ENCODE results near the gene SEPTIN8.
A peak's percentile ranks its signal among the peaks of the same experiment; 100 is the strongest.

The SEPTIN8 gene

GRCh38 chr5:132820162-132820754, 43.2 kb upstream of the SEPTIN8 start:
- Histone ChIP-seq H3K27ac (ENCODE audit: low read depth, low read length) (no peak overlapping the region), H3K9me3 (ENCODE audit: control insufficient read depth, insufficient read depth, low read length) (no peaks in the 10 kb centered on the region), H3K4me3 (ENCODE audit: low read depth, low read length) (no peak overlapping the region), H3K9ac (ENCODE audit: low read depth, low read length) (no peak overlapping the region), H3K36me3 (ENCODE audit: control insufficient read depth, insufficient read depth, low read length) (no peaks in the 10 kb centered on the region), H3K4me1 (ENCODE audit: control insufficient read depth, insufficient read depth, low read length) (peaks cover 3% of the 10 kb centered on the region), H3K27me3 (ENCODE audit: control insufficient read depth, insufficient read depth, low read length) (peaks cover 48% of the 10 kb centered on the region)

GRCh38 chr5:132819468-132819867, 42.4 kb upstream of the SEPTIN8 start:
- Histone ChIP-seq H3K36me3 (ENCODE audit: control insufficient read depth, insufficient read depth, low read length) (no peaks in the 10 kb centered on the region), H3K27me3 (ENCODE audit: control insufficient read depth, insufficient read depth, low read length) (peaks cover 48% of the 10 kb centered on the region), H3K4me3 (ENCODE audit: low read depth, low read length) (no peak overlapping the region), H3K9ac (ENCODE audit: low read depth, low read length) (no peak overlapping the region), H3K27ac (ENCODE audit: low read depth, low read length) (no peak overlapping the region), H3K4me1 (ENCODE audit: control insufficient read depth, insufficient read depth, low read length) (peaks cover 3% of the 10 kb centered on the region), H3K9me3 (ENCODE audit: control insufficient read depth, insufficient read depth, low read length) (no peaks in the 10 kb centered on the region)

- no peak overlapping the region for H3K4me3 ChIP-seq (ENCODE audit: low read depth, low read length)
- H3K27me3 ChIP-seq (ENCODE audit: control insufficient read depth, insufficient read depth, low read length): peaks cover 62% of the 10 kb centered on the region
- H3K36me3 ChIP-seq (ENCODE audit: control insufficient read depth, insufficient read depth, low read length): no peaks in the 10 kb centered on the region
- no peak overlapping the region for H3K27ac ChIP-seq (ENCODE audit: low read depth, low read length)
- H3K9ac ChIP-seq (ENCODE audit: low read depth, low read length): no peak overlapping the region
- H3K9me3 ChIP-seq (ENCODE audit: control insufficient read depth, insufficient read depth, low read length): no peaks in the 10 kb centered on the region
- H3K4me1 ChIP-seq (ENCODE audit: control insufficient read depth, insufficient read depth, low read length): 0 out of 2 replicates have a peak, but pooled peaks cover 3% of the 10 kb centered on the region
Observed at GRCh38 chr5:132817011-132817410, 40.0 kb upstream of the SEPTIN8 start.

- Histone ChIP-seq H3K9ac (ENCODE audit: low read depth, low read length) (no peak overlapping the region), H3K36me3 (ENCODE audit: control insufficient read depth, insufficient read depth, low read length) (no peaks in the 10 kb centered on the region), H3K9me3 (ENCODE audit: control insufficient read depth, insufficient read depth, low read length) (no peaks in the 10 kb centered on the region), H3K27ac (ENCODE audit: low read depth, low read length) (no peak overlapping the region), H3K4me1 (ENCODE audit: control insufficient read depth, insufficient read depth, low read length) (0 out of 2 replicates have a peak, but pooled peaks cover 3% of the 10 kb centered on the region), H3K4me3 (ENCODE audit: low read depth, low read length) (no peak overlapping the region), H3K27me3 (ENCODE audit: control insufficient read depth, insufficient read depth, low read length) (peaks cover 62% of the 10 kb centered on the region)
Observed at GRCh38 chr5:132816554-132816953, 39.5 kb upstream of the SEPTIN8 start.

GRCh38 chr5:132816083-132816482, 39.0 kb upstream of the SEPTIN8 start:
- H3K27ac ChIP-seq (ENCODE audit: low read depth, low read length): no peak overlapping the region
- H3K27me3 ChIP-seq (ENCODE audit: control insufficient read depth, insufficient read depth, low read length): peaks cover 66% of the 10 kb centered on the region
- no peak overlapping the region for H3K4me3 ChIP-seq (ENCODE audit: low read depth, low read length)
- no peak overlapping the region for H3K9ac ChIP-seq (ENCODE audit: low read depth, low read length)
- 0 out of 2 replicates have a peak, but pooled peaks cover 3% of the 10 kb centered on the region for H3K4me1 ChIP-seq (ENCODE audit: control insufficient read depth, insufficient read depth, low read length)
- no peaks in the 10 kb centered on the region for H3K9me3 ChIP-seq (ENCODE audit: control insufficient read depth, insufficient read depth, low read length)
- no peaks in the 10 kb centered on the region for H3K36me3 ChIP-seq (ENCODE audit: control insufficient read depth, insufficient read depth, low read length)

- Histone ChIP-seq H3K36me3 (ENCODE audit: control insufficient read depth, insufficient read depth, low read length) (no peaks in the 10 kb centered on the region), H3K4me1 (ENCODE audit: control insufficient read depth, insufficient read depth, low read length) (0 out of 2 replicates have a peak, but pooled peaks cover 3% of the 10 kb centered on the region), H3K27ac (ENCODE audit: low read depth, low read length) (no peak overlapping the region), H3K4me3 (ENCODE audit: low read depth, low read length) (no peak overlapping the region), H3K9ac (ENCODE audit: low read depth, low read length) (no peak overlapping the region), H3K27me3 (ENCODE audit: control insufficient read depth, insufficient read depth, low read length) (peaks cover 67% of the 10 kb centered on the region), H3K9me3 (ENCODE audit: control insufficient read depth, insufficient read depth, low read length) (no peaks in the 10 kb centered on the region)
Observed at GRCh38 chr5:132815454-132815853, 38.4 kb upstream of the SEPTIN8 start.

GRCh38 chr5:132814503-132815294, 37.7 kb upstream of the SEPTIN8 start:
- Histone ChIP-seq H3K4me3 (ENCODE audit: low read depth, low read length) (peak overlapping the region; percentile 52), H3K9me3 (ENCODE audit: control insufficient read depth, insufficient read depth, low read length) (no peaks in the 10 kb centered on the region), H3K36me3 (ENCODE audit: control insufficient read depth, insufficient read depth, low read length) (no peaks in the 10 kb centered on the region), H3K9ac (ENCODE audit: low read depth, low read length) (no peak overlapping the region), H3K27ac (ENCODE audit: low read depth, low read length) (no peak overlapping the region), H3K4me1 (ENCODE audit: control insufficient read depth, insufficient read depth, low read length) (0 out of 2 replicates have a peak, but pooled peaks cover 3% of the 10 kb centered on the region), H3K27me3 (ENCODE audit: control insufficient read depth, insufficient read depth, low read length) (peaks cover 68% of the 10 kb centered on the region)

- Histone ChIP-seq H3K27me3 (ENCODE audit: control insufficient read depth, insufficient read depth, low read length) (peaks cover 72% of the 10 kb centered on the region), H3K36me3 (ENCODE audit: control insufficient read depth, insufficient read depth, low read length) (no peaks in the 10 kb centered on the region), H3K27ac (ENCODE audit: low read depth, low read length) (no peak overlapping the region), H3K4me3 (ENCODE audit: low read depth, low read length) (peak overlapping the region; percentile 52; the same call in 1 of the 2 replicates), H3K4me1 (ENCODE audit: control insufficient read depth, insufficient read depth, low read length) (0 out of 2 replicates have a peak, but pooled peaks cover 3% of the 10 kb centered on the region), H3K9ac (ENCODE audit: low read depth, low read length) (no peak overlapping the region), H3K9me3 (ENCODE audit: control insufficient read depth, insufficient read depth, low read length) (no peaks in the 10 kb centered on the region)
Observed at GRCh38 chr5:132813599-132814502, 36.8 kb upstream of the SEPTIN8 start.

GRCh38 chr5:132812781-132813598, 36.0 kb upstream of the SEPTIN8 start, which contains the start of gene SOWAHA:
Gene SOWAHA (plus strand): TSS chr5:132813302. CDS start chr5:132813622, 320 bp downstream.
- Histone ChIP-seq H3K9ac (ENCODE audit: low read depth, low read length) (no peak within 1 kb of the TSS), H3K4me3 (ENCODE audit: low read depth, low read length) (peak within 1 kb of the TSS; percentile 52), H3K27me3 (ENCODE audit: control insufficient read depth, insufficient read depth, low read length) (peaks cover 77% of the 10 kb centered on the region)

More at GRCh38 chr5:132812781-132813598, 36.0 kb upstream of the SEPTIN8 start, which contains the start of gene SOWAHA:
- H3K36me3 ChIP-seq (ENCODE audit: control insufficient read depth, insufficient read depth, low read length): no peaks in the 10 kb centered on the region
- no peak within 1 kb of the TSS for H3K27ac ChIP-seq (ENCODE audit: low read depth, low read length)
- no peaks in the 10 kb centered on the region for H3K9me3 ChIP-seq (ENCODE audit: control insufficient read depth, insufficient read depth, low read length)
- 0 out of 2 replicates have a peak, but pooled peaks cover 3% of the 10 kb centered on the region for H3K4me1 ChIP-seq (ENCODE audit: control insufficient read depth, insufficient read depth, low read length)
